Glutamatergic neuron (in vitro differentiated cells): ENCODE results near the gene AVP. TPM values are rescaled to one million over a fixed set of nuclear protein-coding genes. Genes with fewer than 3 reads are reported as not detected.
"Not testable (repeated sequence)": the region's sequence is repeated elsewhere in the genome, so short reads cannot be mapped to it uniquely, and the experiment has no call there.

Experiments used
- DNase-seq: peaks from one replicate; pipeline ENCODE4 v3.0.0; 2022
- H3K27ac Mint-ChIP-seq: one replicate; pipeline ENCODE4 v1.8.0; 2020; ENCODE audit warnings: mild to moderate bottlenecking, mixed read lengths, inconsistent platforms; ENCODE audit not compliant: unreplicated experiment
- H3K27me3 Mint-ChIP-seq: one replicate; pipeline ENCODE4 v1.8.0; 2020; ENCODE audit warnings: mild to moderate bottlenecking, moderate library complexity, mixed read lengths, inconsistent platforms; ENCODE audit not compliant: unreplicated experiment
- H3K36me3 Mint-ChIP-seq: one replicate; pipeline ENCODE4 v1.8.0; 2020; ENCODE audit warnings: mild to moderate bottlenecking, mixed read lengths, inconsistent platforms; ENCODE audit not compliant: unreplicated experiment
- H3K4me1 Mint-ChIP-seq: one replicate; pipeline ENCODE4 v1.8.0; 2020; ENCODE audit warnings: mild to moderate bottlenecking, low read depth, mixed read lengths, inconsistent platforms; ENCODE audit not compliant: unreplicated experiment
- H3K4me3 Mint-ChIP-seq: one replicate; pipeline ENCODE4 v1.8.0; 2020; ENCODE audit warnings: mild to moderate bottlenecking, mixed read lengths, inconsistent platforms; ENCODE audit not compliant: unreplicated experiment
- H3K9me3 Mint-ChIP-seq: one replicate; pipeline ENCODE4 v1.8.0; 2020; ENCODE audit warnings: mild to moderate bottlenecking, moderate library complexity, mixed read lengths, inconsistent platforms; ENCODE audit not compliant: unreplicated experiment
- CTCF ChIP-seq: fragments of 200-600 bp; sonication (generic); IDR thresholded peaks from one replicate; pipeline ENCODE4 v1.5.0; 2021; ENCODE audit not compliant: partially characterized antibody, unreplicated experiment
- total RNA-seq: library from RNA; stranded (reverse); fragmentation: NEBNext Ultra II Directional; extraction: Animal tissue kit (Norgen Biotek cat#: 25700); gene quantifications from one replicate; pipeline ENCODE4 v1.2.1, GENCODE V29; 2021; ENCODE audit not compliant: unreplicated experiment

The AVP gene
- total RNA-seq, 1 donor from 2014 or later, result not detected

GRCh38 chr20:3070725-3071124, 13.8 kb downstream of the AVP start:
- no peak for DNase-seq
- Mint-ChIP-seq H3K36me3 (no peaks in the 10 kb centered on the region), H3K9me3 (peaks cover 4% of the 10 kb centered on the region), H3K4me3 (peak overlapping the region; percentile 48), H3K4me1 (peaks cover 4% of the 10 kb centered on the region), H3K27me3 (peaks cover 15% of the 10 kb centered on the region), H3K27ac (no peak overlapping the region)
- no peak for TF ChIP-seq CTCF

GRCh38 chr20:3068986-3069900, 15.3 kb downstream of the AVP start:
- Mint-ChIP-seq H3K4me3 (no peak overlapping the region), H3K27me3 (peaks cover 19% of the 10 kb centered on the region), H3K9me3 (peaks cover 4% of the 10 kb centered on the region), H3K4me1 (peaks cover 4% of the 10 kb centered on the region), H3K27ac (no peak overlapping the region), H3K36me3 (no peaks in the 10 kb centered on the region)
- DNase-seq, result no peak
- no peak for TF ChIP-seq CTCF

DNA sequence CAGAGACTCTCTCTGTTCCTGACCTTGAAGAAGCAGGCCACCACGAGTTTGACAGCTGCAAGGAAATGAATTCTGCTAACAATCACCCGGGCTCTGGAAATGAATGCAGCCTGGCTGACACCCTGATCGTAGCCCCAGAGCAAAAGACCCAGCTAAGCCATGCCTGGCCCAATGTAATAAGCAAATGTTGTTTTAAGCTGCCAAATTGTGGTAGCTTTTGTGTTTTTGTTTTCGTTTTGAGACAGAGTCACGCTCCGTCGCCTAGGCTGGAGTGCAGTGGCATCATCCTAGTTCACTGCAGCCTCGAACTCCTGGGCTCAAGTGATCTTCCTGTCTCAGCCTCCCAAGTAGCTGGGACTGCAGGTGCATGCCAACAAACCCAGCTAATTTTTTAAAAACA, 16.4 kb downstream of the AVP start:
- Mint-ChIP-seq H3K27ac (no peak overlapping the region), H3K27me3 (peaks cover 19% of the 10 kb centered on the region), H3K4me3 (no peak overlapping the region), H3K4me1 (peaks cover 4% of the 10 kb centered on the region), H3K9me3 (peaks cover 4% of the 10 kb centered on the region), H3K36me3 (no peaks in the 10 kb centered on the region)
- no peak for TF ChIP-seq CTCF
- no peak for DNase-seq

DNA sequence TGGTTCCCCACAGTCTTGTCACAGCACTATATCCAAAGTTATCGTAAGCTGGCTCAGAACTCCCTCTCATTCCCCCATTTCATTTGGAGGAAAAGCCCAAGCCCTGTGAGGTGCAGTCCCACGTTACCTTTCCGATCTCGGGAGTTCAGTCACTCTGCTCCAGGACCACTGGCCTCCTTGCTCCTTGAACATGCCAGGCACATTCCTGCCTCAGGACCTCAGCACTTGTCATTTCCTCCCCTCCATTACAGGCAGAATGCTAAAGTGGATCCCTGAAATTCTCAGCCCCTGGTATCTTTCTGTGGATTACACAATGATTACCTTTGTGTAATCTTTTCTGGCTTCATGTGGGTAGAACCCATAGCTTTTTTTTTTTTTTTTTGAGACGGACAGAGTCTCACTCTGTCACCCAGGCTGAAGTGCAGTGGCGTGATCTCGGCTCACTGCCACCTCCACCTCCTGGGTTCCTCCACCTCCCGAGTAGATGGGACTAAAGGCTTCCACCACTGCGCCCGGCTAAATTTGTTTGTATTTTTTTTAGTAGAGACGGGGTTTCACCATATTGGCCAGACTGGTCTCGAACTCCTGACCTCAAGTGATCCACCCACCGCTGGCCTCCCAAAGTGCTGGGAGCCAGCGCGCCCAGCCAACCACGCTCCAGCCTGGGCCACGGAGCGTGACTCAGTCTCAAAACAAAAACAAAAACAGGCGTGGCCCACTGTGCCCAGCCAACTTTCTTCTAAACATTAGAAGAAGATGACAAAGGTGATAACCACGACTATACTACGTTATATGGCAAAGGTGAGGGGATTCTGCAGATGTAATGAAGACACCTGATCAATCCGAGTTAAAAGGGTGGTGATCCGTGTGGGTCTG, 17.1 kb downstream of the AVP start:
- H3K9me3 Mint-ChIP-seq, result peaks cover 4% of the 10 kb centered on the region
- no peaks in the 10 kb centered on the region for H3K36me3 Mint-ChIP-seq
- DNase-seq, result no peak
- H3K4me3 Mint-ChIP-seq, result no peak overlapping the region
- no peak overlapping the region for H3K27ac Mint-ChIP-seq
- peaks cover 15% of the 10 kb centered on the region for H3K27me3 Mint-ChIP-seq
- H3K4me1 Mint-ChIP-seq, result peaks cover 2% of the 10 kb centered on the region
- no peak for TF ChIP-seq CTCF

DNA sequence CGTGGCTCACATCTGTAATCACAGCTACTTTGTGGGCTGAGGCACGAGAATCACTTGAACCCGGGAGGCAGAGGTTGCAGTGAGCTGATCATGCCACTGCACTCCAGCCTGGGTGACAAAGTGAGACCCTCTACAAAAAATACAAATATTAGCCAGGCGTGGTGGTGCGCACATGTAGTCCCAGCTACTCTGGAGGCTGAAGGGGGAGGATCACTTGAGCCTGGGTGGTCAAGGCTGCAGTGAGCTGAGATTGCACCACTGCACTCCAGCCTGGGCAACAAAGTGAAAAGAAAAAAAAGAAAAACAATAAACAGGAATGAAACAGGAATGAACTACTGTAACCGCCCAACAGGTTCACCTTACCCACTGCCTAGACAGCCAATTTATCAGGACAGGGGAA, 20.4 kb downstream of the AVP start:
- H3K9me3 Mint-ChIP-seq, H3K36me3 Mint-ChIP-seq, H3K4me3 Mint-ChIP-seq, DNase-seq, H3K27me3 Mint-ChIP-seq, H3K4me1 Mint-ChIP-seq, H3K27ac Mint-ChIP-seq: not testable (repeated sequence)
